Measurements from ENCODE around the gene P2RX5.

- TF ChIP-seq EZH2 (IDR thresholded peaks at IDR 0.05) (no peak), POLR2AphosphoS5 (IDR thresholded peaks at IDR 0.05; ENCODE audit: borderline replicate concordance, low read depth, low read length) (no peak), FOXP2 (optimal IDR thresholded peaks at IDR 0.05; ENCODE audit: control extremely low read depth, extremely low read length, insufficient read depth) (no peak)
Observed at GRCh38 chr17:3730881-3731429, 35.0 kb upstream of the P2RX5 start.
